ENCODE data around the gene TBC1D21.
"Not testable (repeated sequence)": the region's sequence is repeated elsewhere in the genome, so short reads cannot be mapped to it uniquely, and the experiment has no call there.

TBC1D21 gene

DNA sequence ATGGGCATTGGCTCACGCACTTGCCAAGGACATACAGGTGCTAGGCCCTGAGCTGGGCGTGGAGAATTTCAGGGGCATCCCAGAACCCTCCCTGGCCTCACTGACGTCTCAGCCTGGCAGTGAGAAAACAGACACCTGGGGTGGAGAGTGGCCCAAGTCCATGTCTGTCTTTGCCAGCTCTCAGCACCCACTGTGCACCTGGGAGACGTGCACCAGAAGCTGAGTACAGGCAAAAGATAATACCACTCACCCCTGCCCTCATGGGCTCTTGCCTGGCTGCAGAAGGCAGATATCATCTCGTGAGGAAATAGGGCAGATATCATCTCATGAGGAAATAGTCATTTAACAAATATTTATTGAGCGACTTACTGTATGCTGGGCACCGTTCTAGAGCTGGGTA, 60.9 kb downstream of the TBC1D21 start:
- H3K36me3 Mint-ChIP-seq (ENCODE audit: low read depth), result no peaks in the 10 kb centered on the region
- H3K4me3 Mint-ChIP-seq, result no peak overlapping the region
- H3K4me1 Mint-ChIP-seq, result peaks cover 55% of the 10 kb centered on the region
- no peaks in the 10 kb centered on the region for H3K9me3 Mint-ChIP-seq
- peak overlapping the region in 1 of 3 experiments; percentile 92 for H3K27ac Mint-ChIP-seq
- TF ChIP-seq, protein P1, sequence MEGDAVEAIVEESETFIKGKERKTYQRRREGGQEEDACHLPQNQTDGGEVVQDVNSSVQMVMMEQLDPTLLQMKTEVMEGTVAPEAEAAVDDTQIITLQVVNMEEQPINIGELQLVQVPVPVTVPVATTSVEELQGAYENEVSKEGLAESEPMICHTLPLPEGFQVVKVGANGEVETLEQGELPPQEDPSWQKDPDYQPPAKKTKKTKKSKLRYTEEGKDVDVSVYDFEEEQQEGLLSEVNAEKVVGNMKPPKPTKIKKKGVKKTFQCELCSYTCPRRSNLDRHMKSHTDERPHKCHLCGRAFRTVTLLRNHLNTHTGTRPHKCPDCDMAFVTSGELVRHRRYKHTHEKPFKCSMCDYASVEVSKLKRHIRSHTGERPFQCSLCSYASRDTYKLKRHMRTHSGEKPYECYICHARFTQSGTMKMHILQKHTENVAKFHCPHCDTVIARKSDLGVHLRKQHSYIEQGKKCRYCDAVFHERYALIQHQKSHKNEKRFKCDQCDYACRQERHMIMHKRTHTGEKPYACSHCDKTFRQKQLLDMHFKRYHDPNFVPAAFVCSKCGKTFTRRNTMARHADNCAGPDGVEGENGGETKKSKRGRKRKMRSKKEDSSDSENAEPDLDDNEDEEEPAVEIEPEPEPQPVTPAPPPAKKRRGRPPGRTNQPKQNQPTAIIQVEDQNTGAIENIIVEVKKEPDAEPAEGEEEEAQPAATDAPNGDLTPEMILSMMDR (IDR thresholded peaks at IDR 0.05; ENCODE audit: unreplicated experiment in 3 of 3), result no peak
- no peaks in the 10 kb centered on the region for H3K27me3 Mint-ChIP-seq (ENCODE audit: low read depth)

DNA sequence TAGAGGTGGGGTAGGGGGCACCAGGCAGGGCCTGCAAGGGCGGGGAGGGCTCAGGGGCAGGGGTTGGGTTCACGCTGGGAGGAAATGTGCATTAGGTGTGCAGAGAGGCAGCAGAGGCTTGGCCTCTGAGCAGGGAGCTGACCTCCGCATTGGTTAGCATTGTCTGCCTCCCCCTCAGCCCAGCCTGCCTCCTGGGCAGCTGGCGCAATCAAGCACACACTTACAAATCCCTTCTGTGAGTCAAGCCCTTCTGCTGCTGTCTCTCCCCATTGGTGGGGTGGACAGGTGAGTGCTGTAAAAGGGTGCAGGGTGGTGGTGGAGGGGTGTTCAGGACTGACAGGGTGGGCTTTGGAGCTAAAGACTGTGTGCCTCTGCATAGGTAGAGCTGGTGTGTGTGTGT, 62.2 kb downstream of the TBC1D21 start:
- TF ChIP-seq, protein P1 (IDR thresholded peaks at IDR 0.05; ENCODE audit: unreplicated experiment in 3 of 3), result no peak
- Mint-ChIP-seq H3K27ac (peak overlapping the region; percentile 88 to 94 (median 92)), H3K9me3 (no peaks in the 10 kb centered on the region), H3K27me3 (ENCODE audit: low read depth) (no peaks in the 10 kb centered on the region), H3K36me3 (ENCODE audit: low read depth) (no peaks in the 10 kb centered on the region), H3K4me1 (peaks cover 59% of the 10 kb centered on the region), H3K4me3 (peak overlapping the region; percentile 32 to 75 (median 54))

DNA sequence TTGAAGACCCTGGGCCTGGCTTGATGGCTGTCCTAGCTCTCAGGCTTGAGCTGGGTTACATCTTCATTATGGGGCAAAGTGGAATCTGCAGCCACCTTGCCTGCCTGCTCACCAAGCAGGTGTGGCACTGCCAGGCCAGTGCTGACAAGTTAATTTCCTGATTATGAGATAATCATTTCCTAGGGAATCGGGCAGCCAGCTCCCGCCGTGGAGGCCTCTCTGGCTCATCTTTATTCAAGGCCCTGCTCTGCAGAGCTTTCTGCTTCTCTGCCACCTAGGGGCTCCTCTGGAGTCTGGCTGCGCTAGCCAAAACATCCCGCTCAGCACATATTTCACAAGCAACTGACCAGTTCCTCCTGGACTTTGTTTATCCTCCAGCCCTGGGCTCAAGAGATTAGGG, 62.8 kb downstream of the TBC1D21 start:
- Mint-ChIP-seq H3K27me3 (ENCODE audit: low read depth) (no peaks in the 10 kb centered on the region), H3K27ac (peak overlapping the region; percentile 88 to 94 (median 92)), H3K9me3 (no peaks in the 10 kb centered on the region), H3K36me3 (ENCODE audit: low read depth) (no peaks in the 10 kb centered on the region), H3K4me1 (peaks cover 56% of the 10 kb centered on the region), H3K4me3 (peak overlapping the region; percentile 54 to 75 (median 55))
- TF ChIP-seq, protein P1 (IDR thresholded peaks at IDR 0.05; ENCODE audit: unreplicated experiment in 3 of 3), result peak in 2 of 3 experiments; percentile 26 to 39

DNA sequence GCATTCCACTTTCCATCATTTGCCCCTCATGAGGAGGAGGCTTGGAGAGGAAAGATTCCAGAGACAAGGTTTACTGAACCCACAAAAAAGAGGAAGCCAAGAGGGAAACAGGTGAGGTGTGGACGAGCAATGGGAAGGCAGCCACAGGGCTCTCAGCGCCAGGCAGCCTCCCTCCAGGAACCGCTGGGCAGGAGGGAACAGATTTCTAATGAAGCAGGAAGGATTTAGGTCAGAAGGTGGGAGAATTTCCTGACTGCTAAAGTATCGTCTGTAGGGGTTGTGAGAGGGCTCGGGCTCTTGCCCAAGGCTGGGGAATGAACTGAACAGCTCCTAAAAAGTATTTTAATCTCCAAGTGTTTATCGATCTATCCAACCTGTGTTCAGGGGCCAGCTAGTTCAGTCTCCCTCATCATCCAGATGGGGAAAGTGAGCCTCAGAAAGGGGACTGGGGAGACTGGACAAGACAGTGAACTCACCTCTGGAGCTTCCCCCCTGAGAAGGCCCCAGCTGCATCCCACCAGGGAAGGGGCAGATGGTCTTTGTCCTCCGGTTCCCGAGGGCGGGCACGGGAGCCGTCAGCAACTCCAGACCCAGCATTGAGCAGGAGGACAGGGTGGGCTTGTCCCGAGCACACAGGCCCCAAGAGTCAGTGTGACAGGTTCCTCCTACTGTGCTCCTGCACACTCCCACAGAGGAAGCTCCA, 63.4 kb downstream of the TBC1D21 start:
- H3K4me1 Mint-ChIP-seq, result peaks cover 56% of the 10 kb centered on the region
- TF ChIP-seq, protein P1 (IDR thresholded peaks at IDR 0.05; ENCODE audit: unreplicated experiment in 3 of 3), result no peak
- no peaks in the 10 kb centered on the region for H3K27me3 Mint-ChIP-seq (ENCODE audit: low read depth)
- H3K9me3 Mint-ChIP-seq, result no peaks in the 10 kb centered on the region
- peak overlapping the region; percentile 88 to 94 (median 92) for H3K27ac Mint-ChIP-seq
- no peaks in the 10 kb centered on the region for H3K36me3 Mint-ChIP-seq (ENCODE audit: low read depth)
- peak overlapping the region; percentile 54 to 75 (median 55) for H3K4me3 Mint-ChIP-seq

DNA sequence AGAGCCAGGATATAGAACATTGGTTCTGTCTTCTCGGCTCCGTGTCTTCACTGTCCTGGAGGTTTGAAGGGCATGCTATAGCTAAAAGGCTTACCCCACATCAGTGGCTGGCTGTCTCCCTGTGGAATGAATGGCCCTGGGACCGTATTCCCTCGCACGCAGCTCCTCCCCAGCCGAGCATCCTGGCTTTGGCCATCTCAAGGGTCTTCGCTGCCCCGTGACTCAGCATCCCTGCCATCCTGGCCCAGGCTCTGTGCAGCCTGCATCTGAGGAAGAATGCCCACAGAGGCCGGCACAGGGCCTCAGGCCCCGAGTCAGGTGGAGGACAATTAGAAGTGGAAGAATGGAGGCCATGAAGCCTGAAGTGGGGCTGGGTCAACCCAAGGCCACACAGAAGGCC, 63.9 kb downstream of the TBC1D21 start:
- peak overlapping the region in 1 of 3 experiments; percentile 75 for H3K4me3 Mint-ChIP-seq
- no peaks in the 10 kb centered on the region for H3K36me3 Mint-ChIP-seq (ENCODE audit: low read depth)
- H3K27me3 Mint-ChIP-seq (ENCODE audit: low read depth), result no peaks in the 10 kb centered on the region
- H3K9me3 Mint-ChIP-seq, result no peaks in the 10 kb centered on the region
- H3K27ac Mint-ChIP-seq, result peak overlapping the region; percentile 88 to 94 (median 92)
- peaks cover 60% of the 10 kb centered on the region for H3K4me1 Mint-ChIP-seq
- TF ChIP-seq, protein P1 (IDR thresholded peaks at IDR 0.05; ENCODE audit: unreplicated experiment in 3 of 3), result no peak

DNA sequence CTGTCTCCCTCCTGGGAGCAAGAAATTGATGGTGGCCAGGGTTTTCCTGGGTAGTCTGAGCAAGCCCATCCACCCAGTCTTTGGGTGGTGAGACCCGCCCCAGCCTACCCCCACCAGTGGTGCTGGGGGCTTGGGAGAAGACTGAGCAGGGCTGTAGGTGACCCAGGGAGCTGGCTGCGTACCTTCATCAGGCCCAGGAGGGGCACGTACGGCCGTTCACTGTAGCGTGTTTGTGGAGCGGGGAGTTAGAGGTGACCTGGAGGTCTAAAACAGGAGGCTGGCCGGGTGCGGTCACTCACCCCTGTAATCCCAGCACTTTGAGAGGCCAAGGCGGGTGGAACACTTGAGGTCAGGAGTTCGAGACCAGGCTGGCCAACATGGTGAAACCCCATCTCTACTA, 64.4 kb downstream of the TBC1D21 start:
- Mint-ChIP-seq H3K27ac (no peak overlapping the region), H3K27me3 (ENCODE audit: low read depth) (no peaks in the 10 kb centered on the region), H3K9me3 (no peaks in the 10 kb centered on the region), H3K36me3 (ENCODE audit: low read depth) (no peaks in the 10 kb centered on the region), H3K4me3 (no peak overlapping the region), H3K4me1 (peaks cover 64% of the 10 kb centered on the region)
- TF ChIP-seq, protein P1 (IDR thresholded peaks at IDR 0.05; ENCODE audit: unreplicated experiment in 3 of 3), result no peak

DNA sequence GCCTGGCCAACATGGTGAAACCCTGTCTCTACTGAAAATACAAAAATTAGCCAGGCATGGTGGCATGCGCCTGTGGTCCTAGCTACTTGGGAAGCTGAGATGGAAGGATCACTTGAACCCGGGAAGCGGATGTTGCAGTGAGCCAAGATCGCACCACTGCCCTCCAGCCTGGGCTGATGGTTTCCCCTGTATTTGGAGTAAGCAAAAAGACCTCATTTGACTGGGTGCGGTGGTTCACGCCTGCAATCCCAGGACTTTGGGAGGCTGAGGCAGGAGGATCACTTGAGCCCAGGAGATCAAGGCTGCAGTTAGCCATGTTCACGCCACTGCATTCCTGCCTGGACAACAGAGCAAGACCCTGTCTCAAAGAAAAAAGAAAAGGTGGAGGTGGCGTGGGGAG, 65.2 kb downstream of the TBC1D21 start:
- not testable (repeated sequence) for H3K27me3 Mint-ChIP-seq (ENCODE audit: low read depth); H3K9me3 Mint-ChIP-seq; H3K4me3 Mint-ChIP-seq; H3K36me3 Mint-ChIP-seq (ENCODE audit: low read depth)
- peak overlapping the region in 1 of 3 experiments; percentile 69 for H3K27ac Mint-ChIP-seq
- peaks cover 70% of the 10 kb centered on the region for H3K4me1 Mint-ChIP-seq
